GM19240 (cell line): Measurements from ENCODE around the gene POLR1H.

ENCODE experiments used
- DNase-seq: peaks from one replicate; pipeline ENCODE4 v3.0.0; 2011; ENCODE audit warnings: low spot score; ENCODE audit not compliant: insufficient read length

The POLR1H gene

DNA sequence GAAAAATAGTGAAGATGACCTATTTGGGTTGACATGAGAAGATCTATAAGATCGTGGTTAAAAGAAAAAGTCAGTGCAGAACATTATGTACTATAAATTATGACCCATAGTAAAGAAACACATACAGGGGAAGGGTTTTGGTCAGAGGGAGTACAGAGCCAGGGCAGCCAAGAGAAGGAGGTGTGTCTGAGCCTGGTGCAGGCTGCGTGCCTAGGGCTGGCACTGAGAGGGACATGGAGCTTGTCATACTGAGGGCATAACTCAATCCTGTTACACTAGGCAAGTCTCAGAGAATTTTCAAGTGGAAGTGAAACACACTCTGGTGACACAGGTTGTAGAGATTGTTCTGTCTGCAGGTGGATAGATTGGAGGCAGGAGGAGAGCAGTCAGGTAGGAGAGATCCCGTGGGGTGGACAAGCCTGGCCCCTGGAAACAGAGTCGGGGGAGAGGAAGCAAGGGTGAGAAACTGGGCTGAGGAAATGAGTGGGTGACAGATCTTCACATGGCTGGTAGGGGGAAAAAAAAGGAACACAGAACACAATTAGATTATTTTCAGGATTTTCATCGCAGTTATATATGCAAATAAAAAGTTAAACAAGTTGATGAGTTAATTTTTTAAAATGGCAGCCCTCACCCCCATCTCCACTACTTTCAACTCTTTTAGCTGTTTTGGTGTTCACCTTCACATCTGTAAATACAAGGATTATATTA lies 33.0 kb downstream of the POLR1H start:
- no peak for DNase-seq

DNA sequence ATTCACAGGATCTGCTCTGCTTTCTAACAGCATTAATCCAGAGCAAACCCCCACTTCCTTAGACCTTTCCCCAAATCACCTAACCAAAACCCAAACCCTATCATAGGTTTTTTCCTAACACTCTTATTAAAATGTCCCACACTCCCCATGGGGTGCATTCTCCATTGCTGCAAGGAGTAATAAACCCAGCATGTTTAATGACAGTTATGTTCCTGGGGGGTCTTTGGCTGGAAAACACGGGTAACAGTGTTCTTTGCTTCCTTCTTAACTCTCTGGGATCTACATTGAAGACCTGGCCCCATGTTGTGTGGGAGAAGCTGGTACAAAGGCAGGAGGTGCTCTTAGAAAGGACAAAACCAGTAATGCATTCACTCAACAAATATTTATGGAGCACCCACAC lies 35.8 kb downstream of the POLR1H start:
- DNase-seq: no peak

DNA sequence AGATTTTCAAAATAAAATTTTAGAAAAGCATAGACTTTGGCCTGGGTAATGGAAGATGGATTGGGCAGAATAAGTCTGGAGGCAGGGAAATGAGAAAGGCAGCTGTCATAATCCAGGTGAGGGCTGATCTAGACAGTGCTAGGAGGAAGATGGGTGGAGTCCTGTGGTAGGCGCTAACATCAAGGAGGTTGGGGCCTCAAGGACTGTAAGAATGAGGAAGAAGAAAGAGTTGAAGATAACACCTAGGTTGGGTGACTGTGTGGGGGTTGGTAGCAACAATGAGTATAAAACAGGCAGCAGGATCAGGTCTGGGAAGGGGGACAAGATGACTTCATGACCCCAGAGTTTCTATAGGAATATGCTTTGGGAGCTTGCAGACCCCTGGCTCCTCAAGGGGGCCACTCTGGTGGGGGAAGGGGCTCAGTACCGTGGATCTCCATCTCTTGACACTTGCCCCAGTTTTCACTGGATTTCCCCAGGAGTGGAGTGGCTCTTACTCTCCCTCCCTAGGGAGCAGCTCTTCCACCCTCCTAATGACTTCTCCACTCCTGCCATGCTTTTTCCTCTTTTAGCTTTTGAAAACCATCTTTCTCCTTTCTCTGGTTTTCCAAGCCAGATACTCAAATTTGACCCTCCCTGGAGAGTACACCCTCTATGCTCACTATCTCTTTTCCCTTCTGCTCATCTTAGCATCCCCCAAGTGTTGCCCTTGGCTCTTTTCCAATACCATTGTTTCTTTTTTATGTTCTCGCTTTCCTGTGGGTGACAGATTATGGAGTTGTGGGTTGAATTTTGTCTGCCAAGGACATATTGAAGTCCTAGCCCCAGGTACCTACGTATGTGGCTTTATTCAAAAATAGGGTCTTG lies 37.1 kb downstream of the POLR1H start:
- DNase-seq: no peak

DNA sequence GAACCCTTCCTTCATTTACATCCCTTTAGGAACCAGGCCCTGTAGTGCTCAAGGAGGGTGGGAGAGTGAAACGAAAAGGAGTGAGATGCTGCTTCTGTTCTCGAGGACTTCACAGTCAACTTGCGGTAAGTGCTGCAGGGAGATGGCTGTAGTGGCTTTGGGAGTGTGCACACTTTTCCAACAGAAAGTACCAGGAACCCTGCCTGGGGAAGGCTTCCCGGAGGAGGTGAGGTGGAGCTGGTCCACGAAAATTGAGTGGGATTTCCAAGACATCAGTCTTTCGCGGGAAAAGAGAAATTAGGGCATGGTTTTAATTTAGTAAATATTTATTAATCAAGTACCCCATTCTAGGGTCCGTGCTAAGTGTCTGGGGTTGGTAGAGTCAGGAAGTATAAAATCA lies 39.1 kb downstream of the POLR1H start:
- DNase-seq: no peak

DNA sequence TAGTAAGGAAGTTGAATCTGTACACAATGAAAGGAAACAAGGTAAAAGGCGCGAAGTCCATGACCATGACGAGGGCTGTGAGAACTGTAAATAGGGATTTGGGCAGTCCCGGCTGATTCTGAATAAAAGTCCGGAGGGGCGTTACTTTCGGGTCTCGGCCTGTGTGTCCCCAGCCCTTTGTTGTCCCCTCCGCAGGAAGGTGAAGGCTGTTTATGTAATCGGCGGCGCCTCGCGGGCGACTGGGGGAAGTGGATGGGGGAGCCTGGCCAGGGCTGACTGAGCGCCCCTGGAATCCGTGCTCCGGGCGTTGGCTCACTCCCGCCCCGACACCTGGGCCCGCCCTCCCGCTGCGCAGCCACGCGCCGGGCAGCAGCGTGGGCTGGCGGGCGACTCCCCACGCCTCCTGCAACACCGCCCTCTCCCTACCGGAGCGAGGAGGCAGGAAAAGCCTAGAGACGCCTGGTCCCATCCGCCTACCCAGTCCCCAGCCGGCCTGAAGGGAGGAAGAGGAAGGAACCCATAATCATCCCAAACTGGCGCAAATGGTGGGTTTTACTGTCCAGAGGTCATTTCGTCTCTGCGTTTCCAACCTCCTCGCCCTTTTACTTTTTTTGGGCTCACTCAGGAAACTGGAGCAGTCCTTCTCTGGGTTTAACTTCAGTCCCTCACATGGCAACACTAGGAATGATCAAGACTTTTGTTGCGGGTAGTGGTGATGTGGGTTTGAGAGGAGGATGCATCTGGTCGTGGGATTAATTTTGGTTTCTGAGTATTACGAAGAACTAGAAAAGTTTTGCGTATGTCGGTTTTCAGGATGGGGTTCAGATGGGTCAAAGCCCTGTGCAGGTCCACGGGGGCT lies 39.7 kb downstream of the POLR1H start:
- no peak for DNase-seq

DNA sequence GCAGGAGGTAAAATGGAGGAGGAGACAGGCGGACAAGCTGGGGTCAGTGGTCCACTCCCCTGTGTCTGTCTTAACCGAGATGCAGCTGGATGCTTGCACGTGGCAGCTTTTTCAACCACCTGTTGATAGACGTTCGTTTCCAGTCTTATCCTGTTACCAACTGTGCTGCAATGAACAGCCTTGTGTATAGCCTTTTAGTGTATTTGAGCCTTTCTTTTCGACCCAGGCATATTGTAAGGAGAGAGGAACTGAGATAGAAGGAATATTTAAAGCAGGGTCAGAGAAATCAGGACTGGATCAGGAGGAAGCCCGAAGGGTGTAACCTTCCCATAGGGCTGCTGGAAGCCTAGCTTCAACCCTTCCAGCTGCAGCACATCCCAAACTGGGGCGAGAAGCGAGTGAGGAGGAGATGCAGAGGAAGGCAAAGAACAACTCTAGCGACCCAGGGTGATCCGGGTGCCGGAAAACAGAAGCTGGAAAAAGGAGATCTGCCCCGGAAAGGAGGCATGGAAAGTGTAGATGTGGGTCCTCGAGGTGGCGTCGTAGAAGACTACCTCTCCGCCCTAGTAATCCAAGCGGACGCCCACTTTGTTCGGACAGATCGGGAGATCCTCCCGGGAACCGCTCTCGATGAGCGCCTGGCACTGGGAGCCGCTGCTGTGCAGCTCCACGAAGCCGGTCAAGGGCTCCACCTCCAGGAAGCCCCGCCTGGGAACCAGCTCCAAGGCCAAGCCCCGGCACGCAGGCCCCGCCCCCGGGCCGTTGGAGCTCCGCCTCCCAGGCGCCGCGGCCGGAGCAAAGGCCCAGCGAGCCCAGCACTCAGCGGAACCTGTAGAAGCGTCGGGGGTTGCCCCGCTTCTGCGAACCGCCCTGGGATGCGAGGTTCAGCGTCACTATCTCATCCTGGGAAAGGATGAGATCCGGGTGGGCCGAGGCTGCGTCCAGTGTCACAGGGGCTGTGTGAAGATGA lies 40.7 kb downstream of the POLR1H start:
- DNase-seq: peak; percentile 67

DNA sequence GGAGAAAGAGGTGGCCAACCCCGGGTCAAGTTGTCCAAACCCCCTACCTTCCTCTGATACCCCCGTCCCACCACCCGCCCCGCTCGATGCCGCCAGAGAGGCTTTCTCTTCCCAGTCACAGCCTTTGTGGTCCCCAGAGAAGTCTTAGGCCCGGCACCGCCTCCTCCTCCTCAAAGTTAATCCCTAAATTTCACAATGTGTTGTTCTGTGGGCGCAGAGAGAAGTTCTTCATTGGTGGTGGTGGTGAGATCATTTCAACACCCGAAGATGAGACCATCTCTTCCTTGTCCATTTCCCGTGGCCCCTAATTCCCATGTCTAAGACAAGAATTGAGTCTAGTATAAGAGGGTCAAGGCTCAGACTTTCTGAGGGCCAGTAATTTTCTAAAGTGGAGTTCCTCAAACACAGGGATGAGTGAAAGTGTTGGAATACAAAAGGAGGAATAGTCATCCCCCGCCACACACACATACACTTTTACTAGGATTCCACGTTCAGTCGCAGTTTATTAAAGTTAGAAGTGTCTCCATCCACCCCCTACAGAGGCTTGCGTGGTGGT lies 41.4 kb downstream of the POLR1H start:
- DNase-seq: no peak

DNA sequence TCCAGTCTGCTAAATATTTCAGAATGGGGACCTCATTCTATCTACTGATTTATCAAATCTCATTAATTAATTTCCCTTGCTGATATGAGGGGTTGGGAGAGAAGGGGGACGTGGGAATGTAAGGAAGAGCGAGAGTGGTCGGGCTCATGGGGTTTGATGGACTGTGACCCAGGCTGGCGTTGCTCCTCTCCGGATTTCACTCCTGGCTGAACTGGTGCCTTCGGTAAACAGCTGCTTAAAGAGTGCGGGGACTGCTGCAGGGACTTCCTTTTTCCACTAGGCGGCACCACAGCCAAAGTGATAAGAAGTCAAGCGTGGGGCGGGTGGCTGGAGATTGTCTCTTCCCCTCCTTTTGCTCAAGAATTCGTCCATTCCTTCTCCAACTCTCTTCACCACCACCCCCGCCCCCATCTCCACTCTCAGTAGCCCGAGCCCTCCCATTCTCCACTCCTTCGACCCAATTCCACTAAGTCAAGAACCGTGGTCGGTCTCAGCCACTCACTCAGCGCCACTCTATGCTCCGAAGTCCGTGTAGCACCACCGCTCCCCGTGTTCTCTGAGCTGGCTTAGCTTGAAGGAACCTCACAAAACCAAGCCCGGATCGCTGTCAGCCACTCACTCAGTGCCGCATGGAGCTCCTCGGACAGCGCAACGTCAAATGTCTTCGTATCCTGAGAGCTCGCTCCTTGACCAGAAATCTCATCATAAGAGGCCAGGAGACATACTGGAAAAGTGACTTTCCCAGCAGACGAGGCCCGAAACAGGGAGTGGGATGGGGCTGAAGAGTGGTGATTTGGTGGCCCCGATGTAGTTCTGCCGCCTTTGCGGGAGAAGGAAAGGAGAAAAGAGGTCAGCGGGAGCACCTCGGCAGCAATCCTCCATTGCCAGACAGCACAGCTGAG lies 42.2 kb downstream of the POLR1H start:
- peak; percentile 77 for DNase-seq

DNA sequence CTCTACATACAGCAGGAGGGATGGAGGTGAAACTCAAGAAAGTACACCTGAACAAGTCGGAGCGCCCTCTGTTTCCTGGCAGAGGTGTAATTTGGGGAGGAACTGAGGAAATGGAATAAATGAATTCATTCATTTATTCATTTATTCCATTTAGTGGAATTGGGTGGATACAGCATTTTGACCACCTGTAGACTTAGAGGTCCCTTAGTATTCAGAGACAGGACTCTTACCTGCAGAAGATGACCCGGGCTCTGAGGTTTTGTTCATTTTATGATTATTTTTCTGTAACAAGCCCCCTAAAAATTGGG lies 42.8 kb downstream of the POLR1H start:
- no peak for DNase-seq

DNA sequence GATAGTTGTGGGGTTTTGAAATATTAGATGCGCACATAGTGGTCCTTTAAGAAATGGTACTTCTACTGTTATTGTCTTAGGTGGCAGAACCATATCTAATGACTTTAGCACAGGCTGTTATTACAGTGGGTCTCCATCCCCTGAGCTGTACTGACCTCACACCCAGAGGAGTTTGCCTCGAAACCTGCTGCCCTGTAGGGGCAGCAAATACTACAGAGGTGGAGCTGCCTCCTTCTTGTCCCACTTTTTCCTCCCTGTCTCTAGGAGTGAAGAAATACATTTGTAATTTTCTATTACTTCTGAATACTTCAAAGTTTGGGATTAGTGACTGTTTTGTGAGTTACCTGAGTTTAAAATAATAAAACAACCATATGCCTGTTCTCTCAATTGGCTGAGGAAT lies 43.6 kb downstream of the POLR1H start:
- DNase-seq: no peak

DNA sequence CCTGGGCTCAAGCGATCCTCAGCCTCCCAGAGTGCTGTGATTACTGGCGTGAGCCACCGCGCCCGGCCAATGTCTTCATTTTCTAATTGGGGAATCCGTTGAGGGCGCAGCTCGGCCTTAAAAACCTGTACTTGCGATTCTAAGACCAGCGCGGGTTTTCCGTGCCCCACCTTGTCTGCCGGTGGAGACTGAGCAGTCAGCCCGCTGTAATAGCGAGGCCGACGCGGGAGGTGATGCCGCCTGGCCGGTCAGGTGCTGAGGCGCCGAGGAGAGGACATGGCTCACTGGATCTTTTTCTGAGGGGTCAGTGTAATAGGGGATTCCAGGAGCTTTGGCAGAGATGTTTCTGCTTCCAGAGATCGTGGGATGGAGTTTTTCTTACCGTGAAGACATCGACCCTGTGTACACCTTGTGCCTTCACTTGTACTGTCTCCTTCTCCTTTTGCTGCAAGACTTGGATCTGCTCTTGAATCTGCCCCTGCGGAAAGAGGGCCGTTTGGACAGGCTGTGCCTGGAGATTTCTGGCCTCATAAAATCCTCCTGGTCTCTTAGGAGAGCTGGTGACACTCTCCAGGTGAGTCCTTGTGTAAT lies 50.3 kb downstream of the POLR1H start:
- no peak for DNase-seq

DNA sequence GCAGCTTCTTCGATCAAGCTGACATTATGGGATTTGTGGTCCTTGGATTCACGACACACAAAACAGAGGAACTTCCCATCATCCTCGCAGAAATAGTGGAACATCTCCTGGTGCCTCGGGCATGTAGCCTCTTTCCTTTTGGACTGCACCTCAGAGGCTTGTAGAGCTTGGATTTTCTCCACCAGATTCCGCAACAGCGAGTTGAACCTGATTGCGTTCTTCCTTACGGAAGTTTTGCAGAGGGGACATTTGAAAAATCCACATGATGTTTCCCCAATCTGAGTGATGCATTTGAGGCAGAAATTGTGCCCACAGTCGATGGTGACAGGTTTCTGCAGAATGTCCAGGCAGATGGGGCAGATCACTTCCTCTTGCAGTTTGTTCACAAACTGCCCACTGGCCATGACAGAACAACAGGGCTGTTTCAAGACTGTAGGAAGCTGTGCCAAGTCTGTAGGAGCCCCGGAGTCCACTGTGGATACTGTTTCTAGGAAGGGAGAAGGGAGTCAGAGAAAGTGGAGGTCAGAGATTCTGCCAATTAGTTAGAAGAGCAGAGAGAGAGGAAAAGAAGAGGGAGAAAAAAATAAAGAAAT lies 51.4 kb downstream of the POLR1H start:
- DNase-seq: no peak

DNA sequence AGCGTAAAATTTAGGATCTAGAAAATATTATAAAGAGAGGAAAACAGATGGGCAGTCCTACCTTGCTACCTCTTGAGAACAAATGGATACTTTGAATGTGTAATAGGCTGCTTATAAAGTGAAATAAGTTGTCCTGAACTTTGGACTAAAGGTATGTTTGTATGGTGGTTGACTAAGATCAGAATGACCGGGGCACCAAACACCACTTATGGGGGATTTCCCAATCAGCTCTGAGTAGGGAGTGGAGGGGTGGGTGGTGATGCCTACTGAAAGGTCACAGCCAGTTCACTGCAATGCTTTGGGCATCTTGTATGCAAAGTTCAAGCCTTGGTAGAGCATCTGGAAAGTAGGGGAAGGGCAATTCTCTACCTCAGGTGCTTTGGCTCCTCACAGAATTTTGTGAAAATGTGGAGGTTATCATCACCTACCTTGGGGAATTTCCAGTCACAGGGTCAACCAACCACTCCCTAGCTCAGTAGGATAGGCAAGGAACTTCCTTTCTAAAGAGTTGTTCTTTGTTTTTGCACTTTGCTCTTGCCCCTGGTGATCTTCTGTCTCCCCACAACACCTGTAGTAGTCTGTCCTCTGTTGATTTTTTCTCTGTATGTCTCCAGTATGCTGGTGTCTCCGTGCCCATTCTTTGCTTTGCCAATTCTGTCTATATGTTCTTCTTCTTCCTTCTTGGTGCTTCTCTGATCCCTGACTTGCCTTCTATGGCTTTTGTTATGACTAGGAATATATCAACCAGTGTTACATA lies 52.1 kb downstream of the POLR1H start, which contains the start of gene TRIM31:
TRIM31 (minus strand) TSS at position 88 of the 757 bp plus-strand sequence. CDS start 285 bp downstream, outside the sequence.
- DNase-seq: no peak

DNA sequence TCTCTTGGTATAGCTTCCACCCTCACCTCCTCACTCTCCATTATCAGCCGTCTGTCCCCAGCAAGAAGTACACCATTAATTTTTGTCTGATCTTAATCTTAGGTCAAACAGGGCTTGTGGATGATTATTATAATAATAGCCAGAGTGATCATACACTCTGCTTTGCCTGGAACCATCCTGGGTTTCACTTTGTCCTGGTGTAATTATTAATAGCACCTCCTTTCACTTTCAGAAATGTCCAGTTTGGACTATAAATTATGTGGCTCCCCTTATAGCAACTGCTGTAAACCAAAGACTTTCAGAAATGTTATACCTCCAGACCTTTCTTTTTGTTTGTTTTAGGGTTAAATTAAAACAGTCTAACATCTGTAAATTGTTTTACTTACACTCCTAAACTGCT lies 52.8 kb downstream of the POLR1H start:
- DNase-seq: no peak
